Left lobe of liver (tissue), 2 donors: ENCODE data around the gene TDP1. TPM values are rescaled to one million over a fixed set of nuclear protein-coding genes. Genes with fewer than 3 reads are reported as not detected.
A peak's percentile ranks its signal among the peaks of the same experiment; 100 is the strongest.

ENCODE experiments used
- ATAC-seq: fragments of 200-7000 bp; cut with Tn5 transposase; one replicate; pipeline ENCODE4 v1.9.1; 2020; ENCODE audit warnings: mild to moderate bottlenecking, moderate library complexity
- DNase-seq: peaks from one replicate; pipeline ENCODE4 v3.0.0-alpha.2; 2020; ENCODE audit warnings: low spot score
- total RNA-seq: library from RNA; stranded (reverse); gene quantifications from one replicate; pipeline ENCODE4 v1.2.1, GENCODE V29; 2021
- donor health status: DM: no; HTN: no; CAD: no; lungs with moderate emphysema.
- donor health status: DM: no; HTN: yes; CAD: no.

The TDP1 gene
- total RNA-seq, 1 donor from 2014 or later: 4.6 TPM

- ATAC-seq (no peak), DNase-seq (no peak)
These were observed 19.0 kb upstream of the TDP1 start for GRCh38 chr14:89936654-89937185.

- ATAC-seq (no peak), DNase-seq (no peak)
These were observed 13.8 kb upstream of the TDP1 start for GRCh38 chr14:89941830-89942377.

- ATAC-seq (no peak), DNase-seq (no peak)
These were observed 8.4 kb upstream of the TDP1 start for GRCh38 chr14:89947344-89947743.

GRCh38 chr14:89952576-89952975 is 3.2 kb upstream of the TDP1 start:
- ATAC-seq: no peak
- no peak for DNase-seq

- ATAC-seq: no peak
- no peak for DNase-seq
These were observed 2.1 kb upstream of the TDP1 start for GRCh38 chr14:89953602-89954001.

GRCh38 chr14:89954070-89955021 is 1.4 kb upstream of the TDP1 start, which contains the start of gene EFCAB11:
Gene EFCAB11 (minus strand): TSS chr14:89954730. CDS start chr14:89954660, 70 bp downstream.
- ATAC-seq (peak; percentile 82), DNase-seq (peak; percentile 98)

GRCh38 chr14:89955022-89955744 is 544 bp upstream of the TDP1 start:
- ATAC-seq: peak; percentile 58
- DNase-seq: no peak

GRCh38 chr14:89956661-89957009 is 908 bp downstream of the TDP1 start:
- DNase-seq (no peak), ATAC-seq (no peak)

GRCh38 chr14:89957376-89957775 is 1.6 kb downstream of the TDP1 start:
- no peak for DNase-seq
- no peak for ATAC-seq

GRCh38 chr14:89957791-89958190 is 2.1 kb downstream of the TDP1 start:
- ATAC-seq (no peak), DNase-seq (no peak)

- DNase-seq (no peak), ATAC-seq (no peak)
These were observed 3.2 kb downstream of the TDP1 start for GRCh38 chr14:89958966-89959365.

GRCh38 chr14:89959853-89960445 is 4.2 kb downstream of the TDP1 start:
- ATAC-seq (no peak), DNase-seq (no peak)

GRCh38 chr14:89960914-89961313 is 5.2 kb downstream of the TDP1 start:
- no peak for ATAC-seq

GRCh38 chr14:89963288-89963978 is 7.7 kb downstream of the TDP1 start:
- ATAC-seq: no peak
- no peak for DNase-seq

More at GRCh38 chr14:89960914-89961313, 5.2 kb downstream of the TDP1 start:
- DNase-seq: no peak

- ATAC-seq: no peak
- DNase-seq: no peak
These were observed 10.1 kb downstream of the TDP1 start for GRCh38 chr14:89965839-89966238.

- ATAC-seq (peak; percentile 99), DNase-seq (peak; percentile 70)
These were observed 17.6 kb downstream of the TDP1 start for GRCh38 chr14:89973234-89973823.

GRCh38 chr14:89977668-89978067 is 21.9 kb downstream of the TDP1 start:
- ATAC-seq (no peak), DNase-seq (no peak)

GRCh38 chr14:89978656-89979055 is 22.9 kb downstream of the TDP1 start:
- ATAC-seq (no peak), DNase-seq (no peak)

- no peak for ATAC-seq
- no peak for DNase-seq
These were observed 27.6 kb downstream of the TDP1 start for GRCh38 chr14:89983375-89983774.
